KMS-11 (cell line): Measurements from ENCODE around the gene USP24.

Source experiments
- H2AFZ ChIP-seq: fragments of 200-600 bp; sonication (generic); 2 replicates; pipeline ENCODE4 v1.6.1; 2016; ENCODE audit warnings: antibody characterized with exemption, mixed run types, low read depth
- H3K27ac ChIP-seq: fragments of 200-600 bp; sonication (generic); 2 replicates; pipeline ENCODE4 v1.6.1; 2016; ENCODE audit warnings: mild to moderate bottlenecking, mixed run types
- H3K27me3 ChIP-seq: fragments of 200-600 bp; sonication (generic); 2 replicates; pipeline ENCODE4 v1.6.1; 2017; ENCODE audit warnings: mild to moderate bottlenecking, low read depth, mixed run types, moderate library complexity; ENCODE audit not compliant: insufficient read depth
- H3K36me3 ChIP-seq: fragments of 200-600 bp; sonication (generic); 2 replicates; pipeline ENCODE4 v1.6.1; 2017; ENCODE audit warnings: mild to moderate bottlenecking, mixed run types; ENCODE audit not compliant: insufficient read depth
- H3K4me1 ChIP-seq: fragments of 200-600 bp; sonication (generic); 2 replicates; pipeline ENCODE4 v1.6.1; 2016; ENCODE audit warnings: mild to moderate bottlenecking, low read depth, mixed run types; ENCODE audit not compliant: poor library complexity, severe bottlenecking
- H3K4me2 ChIP-seq: fragments of 200-600 bp; sonication (generic); 2 replicates; pipeline ENCODE4 v1.7.0; 2016; ENCODE audit warnings: mild to moderate bottlenecking, mixed run types
- H3K4me3 ChIP-seq: fragments of 200-600 bp; sonication (generic); IDR thresholded peaks from 2 replicates; pipeline ENCODE4 v1.6.1; 2017; ENCODE audit warnings: low read depth, low read length, mixed read lengths; ENCODE audit not compliant: insufficient read depth
- H3K79me2 ChIP-seq: fragments of 200-600 bp; sonication (generic); 2 replicates; pipeline ENCODE4 v1.6.1; 2016; ENCODE audit warnings: low read depth, mixed run types; ENCODE audit not compliant: insufficient read depth
- H3K9ac ChIP-seq: fragments of 200-600 bp; sonication (generic); 2 replicates; pipeline ENCODE4 v1.6.1; 2016; ENCODE audit warnings: mild to moderate bottlenecking, mixed run types
- H4K20me1 ChIP-seq: fragments of 200-600 bp; sonication (generic); 2 replicates; pipeline ENCODE4 v1.6.1; 2016; ENCODE audit warnings: mild to moderate bottlenecking, mixed run types; ENCODE audit not compliant: insufficient read depth
- TF ChIP-seq, protein P1 (sequence below): fragments of 200-600 bp; sonication (generic); conservative IDR thresholded peaks from 2 replicates; pipeline ENCODE4 v1.6.1; 2017; ENCODE audit warnings: low read depth, mild to moderate bottlenecking, antibody characterized with exemption, low read length, moderate library complexity, mixed read lengths

Gene USP24

DNA sequence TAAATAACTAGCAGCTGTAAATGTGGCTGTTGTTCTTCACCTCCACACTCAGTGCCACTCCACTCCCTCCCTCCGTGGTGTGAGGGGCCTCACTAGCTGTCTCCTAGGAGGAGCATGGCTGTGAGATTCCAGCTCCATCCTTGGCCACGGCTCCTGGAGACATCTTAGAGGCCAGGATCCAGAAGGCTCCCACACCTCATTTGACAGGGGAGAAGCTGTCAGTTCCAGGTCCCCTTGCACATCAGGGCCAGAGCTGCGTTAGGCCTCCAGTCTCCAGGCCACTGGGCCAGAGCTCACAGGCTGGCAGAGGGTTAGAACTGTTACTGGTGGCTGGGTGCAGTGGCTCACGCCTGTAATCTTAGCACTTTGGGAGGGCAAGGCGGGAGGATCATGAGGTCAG, 160.8 kb downstream of the USP24 start:
- Histone ChIP-seq H3K27me3 (no peaks in the 10 kb centered on the region), H3K4me1 (no peaks in the 10 kb centered on the region), H3K27ac (no peak overlapping the region), H3K4me2 (no peak overlapping the region), H4K20me1 (no peaks in the 10 kb centered on the region), H3K79me2 (no peaks in the 10 kb centered on the region), H3K36me3 (no peaks in the 10 kb centered on the region), H3K4me3 (no peak overlapping the region), H2AFZ (no peak overlapping the region), H3K9ac (no peak overlapping the region)
- TF ChIP-seq, protein P1, sequence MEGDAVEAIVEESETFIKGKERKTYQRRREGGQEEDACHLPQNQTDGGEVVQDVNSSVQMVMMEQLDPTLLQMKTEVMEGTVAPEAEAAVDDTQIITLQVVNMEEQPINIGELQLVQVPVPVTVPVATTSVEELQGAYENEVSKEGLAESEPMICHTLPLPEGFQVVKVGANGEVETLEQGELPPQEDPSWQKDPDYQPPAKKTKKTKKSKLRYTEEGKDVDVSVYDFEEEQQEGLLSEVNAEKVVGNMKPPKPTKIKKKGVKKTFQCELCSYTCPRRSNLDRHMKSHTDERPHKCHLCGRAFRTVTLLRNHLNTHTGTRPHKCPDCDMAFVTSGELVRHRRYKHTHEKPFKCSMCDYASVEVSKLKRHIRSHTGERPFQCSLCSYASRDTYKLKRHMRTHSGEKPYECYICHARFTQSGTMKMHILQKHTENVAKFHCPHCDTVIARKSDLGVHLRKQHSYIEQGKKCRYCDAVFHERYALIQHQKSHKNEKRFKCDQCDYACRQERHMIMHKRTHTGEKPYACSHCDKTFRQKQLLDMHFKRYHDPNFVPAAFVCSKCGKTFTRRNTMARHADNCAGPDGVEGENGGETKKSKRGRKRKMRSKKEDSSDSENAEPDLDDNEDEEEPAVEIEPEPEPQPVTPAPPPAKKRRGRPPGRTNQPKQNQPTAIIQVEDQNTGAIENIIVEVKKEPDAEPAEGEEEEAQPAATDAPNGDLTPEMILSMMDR, result no peak

DNA sequence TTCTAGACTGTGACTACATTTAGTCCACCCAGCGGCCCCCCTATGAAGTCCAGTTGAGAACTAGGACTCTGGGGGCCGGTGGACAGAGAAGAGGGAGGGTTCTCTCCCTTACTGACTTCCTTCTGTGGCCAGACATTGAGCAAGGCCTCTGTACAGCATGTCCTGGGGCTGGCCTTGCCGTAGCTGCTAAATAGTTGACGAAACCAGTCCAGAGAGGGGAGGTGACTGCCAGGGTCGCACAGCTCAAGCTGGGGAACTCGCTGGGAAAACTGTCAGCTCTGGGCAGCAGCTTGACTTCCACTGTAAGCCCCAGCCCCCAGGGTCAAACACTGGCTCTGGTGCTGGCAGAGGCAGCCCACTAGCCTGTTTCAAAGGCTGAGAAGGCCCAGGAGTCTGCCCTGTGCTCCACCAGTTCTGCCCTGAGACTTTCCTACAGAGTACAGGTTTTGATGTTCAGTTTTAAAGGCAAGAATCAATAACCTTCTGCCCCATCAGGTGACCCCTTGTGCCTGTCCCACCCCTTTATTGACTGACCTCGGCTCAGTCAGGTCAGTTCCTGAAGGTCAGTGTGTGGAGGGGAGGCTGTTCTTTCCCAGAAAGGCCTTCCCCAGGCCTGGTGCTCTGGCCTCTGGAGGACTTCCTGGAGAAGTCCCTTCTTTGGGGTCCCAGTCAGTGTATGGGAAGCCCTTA, 161.8 kb downstream of the USP24 start:
- H3K4me3 ChIP-seq, result no peak overlapping the region
- no peaks in the 10 kb centered on the region for H3K4me1 ChIP-seq
- no peaks in the 10 kb centered on the region for H3K27me3 ChIP-seq
- H2AFZ ChIP-seq, result no peak overlapping the region
- no peaks in the 10 kb centered on the region for H3K36me3 ChIP-seq
- TF ChIP-seq, protein P1, result no peak
- no peak overlapping the region for H3K9ac ChIP-seq
- H4K20me1 ChIP-seq, result no peaks in the 10 kb centered on the region
- H3K4me2 ChIP-seq, result no peak overlapping the region
- no peak overlapping the region for H3K27ac ChIP-seq
- no peaks in the 10 kb centered on the region for H3K79me2 ChIP-seq

DNA sequence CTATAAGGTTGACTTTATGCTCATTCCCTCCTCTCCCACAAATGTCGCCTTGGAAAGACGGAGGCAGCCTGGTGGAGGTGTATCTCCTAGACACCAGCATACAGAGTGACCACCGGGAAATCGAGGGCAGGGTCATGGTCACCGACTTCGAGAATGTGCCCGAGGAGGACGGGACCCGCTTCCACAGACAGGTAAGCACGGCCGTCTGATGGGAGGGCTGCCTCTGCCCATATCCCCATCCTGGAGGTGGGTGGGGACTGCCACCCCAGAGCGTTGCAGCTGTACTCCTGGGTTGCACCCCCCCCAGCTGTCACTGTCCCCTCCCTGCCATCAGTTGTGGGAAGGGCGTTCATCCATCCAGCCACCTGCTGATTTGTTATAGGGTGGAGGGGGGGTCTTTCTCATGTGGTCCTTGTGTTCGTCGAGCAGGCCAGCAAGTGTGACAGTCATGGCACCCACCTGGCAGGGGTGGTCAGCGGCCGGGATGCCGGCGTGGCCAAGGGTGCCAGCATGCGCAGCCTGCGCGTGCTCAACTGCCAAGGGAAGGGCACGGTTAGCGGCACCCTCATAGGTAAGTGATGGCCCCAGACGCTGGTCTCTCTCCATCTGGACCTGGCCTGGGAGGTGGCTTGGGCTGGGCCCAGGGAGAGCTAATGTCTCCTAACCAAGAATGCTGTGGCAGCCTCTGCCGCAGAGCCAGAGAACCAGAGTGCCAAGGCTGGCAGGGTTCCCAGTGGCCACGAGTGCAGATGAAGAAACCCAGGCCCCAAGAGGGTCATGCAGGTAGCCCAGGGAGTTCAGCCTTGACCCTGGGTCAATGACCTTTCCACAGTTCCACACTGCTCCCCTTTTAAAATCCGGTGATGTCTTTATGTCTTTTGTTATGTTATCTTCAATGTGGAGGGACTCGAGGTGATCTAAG, 162.7 kb downstream of the USP24 start:
- Histone ChIP-seq H2AFZ (no peak overlapping the region), H3K4me1 (no peaks in the 10 kb centered on the region), H3K9ac (no peak overlapping the region), H4K20me1 (no peaks in the 10 kb centered on the region), H3K4me3 (no peak overlapping the region), H3K36me3 (no peaks in the 10 kb centered on the region), H3K4me2 (no peak overlapping the region), H3K79me2 (no peaks in the 10 kb centered on the region), H3K27ac (no peak overlapping the region), H3K27me3 (no peaks in the 10 kb centered on the region)
- TF ChIP-seq, protein P1, result no peak

DNA sequence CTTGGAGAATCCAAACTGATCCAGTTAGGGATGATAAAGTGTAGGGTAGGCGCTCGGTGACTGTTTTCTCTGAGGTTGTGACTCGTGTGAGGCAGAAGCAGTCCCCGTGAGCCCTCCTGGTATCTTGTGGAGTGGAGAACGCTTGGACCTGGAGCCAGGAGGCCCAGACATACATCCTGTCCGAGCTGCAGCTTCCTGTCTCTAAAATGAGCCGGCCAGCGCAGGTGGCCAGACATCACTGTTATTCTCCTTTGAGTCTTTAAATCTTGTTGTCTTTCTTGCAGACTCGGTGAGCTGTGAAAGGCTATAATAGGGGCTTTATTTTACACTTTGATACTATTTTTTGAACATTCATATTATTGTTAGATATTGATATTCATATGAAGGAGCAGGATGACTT, 163.5 kb downstream of the USP24 start:
- no peak overlapping the region for H3K27ac ChIP-seq
- H3K9ac ChIP-seq, result no peak overlapping the region
- no peak overlapping the region for H3K4me3 ChIP-seq
- H4K20me1 ChIP-seq, result no peaks in the 10 kb centered on the region
- H3K36me3 ChIP-seq, result no peaks in the 10 kb centered on the region
- no peaks in the 10 kb centered on the region for H3K4me1 ChIP-seq
- no peaks in the 10 kb centered on the region for H3K27me3 ChIP-seq
- H3K4me2 ChIP-seq, result no peak overlapping the region
- no peak overlapping the region for H2AFZ ChIP-seq
- H3K79me2 ChIP-seq, result no peaks in the 10 kb centered on the region
- TF ChIP-seq, protein P1, result no peak
